ENCODE results near the gene ZNF121.
A peak's percentile ranks its signal among the peaks of the same experiment; 100 is the strongest.

DNA sequence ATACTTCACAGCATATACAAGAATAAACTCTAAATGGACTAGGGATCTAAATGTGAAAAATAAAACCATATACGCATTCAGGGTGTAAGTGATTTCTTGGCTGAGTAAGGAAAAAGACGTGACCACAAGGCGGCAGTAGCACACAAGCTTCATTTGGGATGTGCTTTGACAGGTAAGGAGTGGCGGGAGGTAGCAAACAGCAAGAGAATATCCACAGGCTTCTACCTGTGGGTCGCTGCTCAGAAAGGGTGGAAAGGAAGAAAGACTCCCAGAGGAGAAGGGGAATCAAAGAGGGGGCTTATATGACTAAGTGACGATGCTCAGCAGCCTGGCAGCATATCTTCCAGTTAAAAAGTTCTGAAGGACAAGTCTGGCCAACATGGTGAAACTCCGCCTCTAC is 2.5 kb upstream of the ZNF121 start:
- TF ChIP-seq, protein P1, sequence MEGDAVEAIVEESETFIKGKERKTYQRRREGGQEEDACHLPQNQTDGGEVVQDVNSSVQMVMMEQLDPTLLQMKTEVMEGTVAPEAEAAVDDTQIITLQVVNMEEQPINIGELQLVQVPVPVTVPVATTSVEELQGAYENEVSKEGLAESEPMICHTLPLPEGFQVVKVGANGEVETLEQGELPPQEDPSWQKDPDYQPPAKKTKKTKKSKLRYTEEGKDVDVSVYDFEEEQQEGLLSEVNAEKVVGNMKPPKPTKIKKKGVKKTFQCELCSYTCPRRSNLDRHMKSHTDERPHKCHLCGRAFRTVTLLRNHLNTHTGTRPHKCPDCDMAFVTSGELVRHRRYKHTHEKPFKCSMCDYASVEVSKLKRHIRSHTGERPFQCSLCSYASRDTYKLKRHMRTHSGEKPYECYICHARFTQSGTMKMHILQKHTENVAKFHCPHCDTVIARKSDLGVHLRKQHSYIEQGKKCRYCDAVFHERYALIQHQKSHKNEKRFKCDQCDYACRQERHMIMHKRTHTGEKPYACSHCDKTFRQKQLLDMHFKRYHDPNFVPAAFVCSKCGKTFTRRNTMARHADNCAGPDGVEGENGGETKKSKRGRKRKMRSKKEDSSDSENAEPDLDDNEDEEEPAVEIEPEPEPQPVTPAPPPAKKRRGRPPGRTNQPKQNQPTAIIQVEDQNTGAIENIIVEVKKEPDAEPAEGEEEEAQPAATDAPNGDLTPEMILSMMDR (IDR thresholded peaks at IDR 0.05): peak; percentile 10 to 58 (median 47)
- no peak for TF ChIP-seq POLR2A (IDR thresholded peaks at IDR 0.05)
